SHP77 treated with DMSO at 0.1 percent for 48 hours (cell line): ENCODE measurements around the gene SLIT3.

Source experiments
- DNase-seq: peaks from one replicate; lab custom pipeline; 2025; lab: John Stamatoyannopoulos, UW

SLIT3 gene

DNA sequence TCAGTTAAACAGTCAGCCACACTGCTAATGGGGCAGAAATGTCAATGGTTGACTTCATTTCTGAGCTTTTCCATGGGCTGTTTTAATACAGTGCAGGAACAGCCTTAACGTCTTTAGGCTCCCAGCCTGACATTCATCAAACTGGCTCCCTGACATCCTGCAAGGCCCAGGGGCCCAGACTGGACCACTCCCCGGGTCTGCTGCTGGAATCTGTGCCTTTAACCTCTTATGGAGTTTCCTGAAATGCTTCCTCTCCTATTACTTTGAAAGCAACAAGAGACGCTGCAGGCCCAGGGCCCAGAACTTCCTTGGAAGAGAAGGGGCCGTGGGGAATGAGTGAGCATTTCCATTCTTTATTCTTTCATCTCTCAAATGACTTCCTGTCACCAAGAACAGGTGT is 504.9 kb downstream of the SLIT3 start:
- DNase-seq = no peak

DNA sequence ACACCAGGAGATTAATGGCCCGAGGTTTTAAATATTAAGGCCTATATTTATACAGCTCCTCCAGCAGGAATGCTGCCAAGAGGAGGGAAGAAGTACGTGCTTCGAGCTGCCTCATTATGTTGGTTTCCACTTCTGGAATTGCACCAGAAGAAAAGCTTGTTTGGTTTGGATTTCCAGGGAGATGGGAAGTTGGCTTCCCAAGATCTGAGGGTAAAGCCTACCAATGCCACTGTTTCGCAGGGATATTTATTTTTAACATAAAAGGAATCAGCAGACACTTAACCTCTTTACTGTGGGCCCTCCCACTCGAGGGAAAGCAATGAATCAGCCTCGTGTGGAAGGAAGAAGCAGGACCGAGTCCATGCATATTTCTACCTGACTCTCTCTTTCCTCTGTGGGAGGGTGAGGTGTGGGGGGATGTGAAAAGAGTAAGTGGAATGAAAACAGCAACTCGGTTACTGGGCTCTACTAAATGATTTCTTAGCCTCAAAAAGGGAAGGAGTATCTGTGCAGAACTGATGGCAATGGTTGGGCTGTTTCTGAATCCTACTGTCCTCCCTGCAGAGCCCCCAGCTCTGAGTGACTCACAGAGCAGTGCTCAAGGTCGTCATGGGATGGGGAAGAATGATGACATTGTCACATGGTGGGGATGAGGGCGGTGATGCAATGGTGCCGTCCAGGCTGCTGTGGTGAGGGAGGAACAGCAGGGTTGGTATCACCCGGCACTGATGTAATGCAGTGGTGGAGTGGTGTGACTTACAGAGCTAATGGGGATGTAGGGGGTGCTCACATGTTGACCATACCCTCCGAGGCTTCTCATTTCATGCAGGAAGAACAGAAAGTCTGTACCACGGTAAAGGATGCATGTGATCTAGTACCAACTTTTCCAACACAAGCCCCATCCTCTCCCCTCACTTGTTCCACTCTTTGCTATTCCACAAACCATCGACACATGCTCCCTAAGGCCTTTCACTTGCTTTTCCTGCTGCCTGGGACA is 506.8 kb downstream of the SLIT3 start:
- no peak for DNase-seq

DNA sequence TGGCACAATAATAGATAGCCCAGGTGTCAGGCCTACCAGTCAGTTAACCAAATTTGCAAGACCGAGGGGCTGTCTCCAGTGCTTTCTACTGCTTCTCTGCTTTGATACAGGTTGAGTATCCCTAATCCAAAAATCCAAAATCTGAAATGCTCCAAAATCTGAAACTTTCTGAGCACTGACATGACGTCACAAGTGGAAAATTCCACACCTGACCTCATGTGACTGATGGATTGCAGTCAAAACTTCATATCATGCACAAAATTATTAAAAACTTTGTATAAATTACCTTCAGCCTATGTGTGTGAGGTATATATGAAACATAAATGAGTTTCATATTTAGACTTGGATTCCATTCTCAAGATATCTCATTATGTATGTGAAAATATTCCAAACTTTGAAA is 508.3 kb downstream of the SLIT3 start:
- no peak for DNase-seq

DNA sequence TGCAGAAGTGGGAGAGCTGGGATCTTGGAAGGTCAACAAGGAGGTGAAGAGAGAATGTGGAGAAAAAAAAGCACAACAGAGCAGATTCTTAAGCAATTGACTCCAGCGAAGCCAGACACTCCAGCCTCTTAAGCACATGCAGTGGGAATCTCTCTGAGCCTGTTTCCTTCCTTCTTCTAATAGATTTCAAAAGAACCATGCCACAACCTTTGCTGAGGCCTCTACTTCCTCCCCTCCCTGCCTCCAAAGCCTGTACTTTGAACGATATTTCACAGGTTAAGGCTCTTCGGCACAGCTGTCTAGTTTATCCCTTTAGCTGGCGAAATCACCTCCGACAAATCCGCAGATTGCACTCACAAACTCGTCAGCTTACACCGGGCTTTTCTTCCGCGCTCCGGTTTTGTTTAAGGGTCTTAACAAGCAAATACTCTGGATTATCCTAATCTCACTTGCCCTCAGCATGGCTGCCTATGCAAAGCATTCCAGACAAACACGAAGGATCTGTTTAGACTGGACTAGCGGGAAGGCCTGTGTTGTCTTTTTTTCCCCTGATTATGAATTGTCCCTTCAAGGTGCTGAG is 510.2 kb downstream of the SLIT3 start:
- no peak for DNase-seq

DNA sequence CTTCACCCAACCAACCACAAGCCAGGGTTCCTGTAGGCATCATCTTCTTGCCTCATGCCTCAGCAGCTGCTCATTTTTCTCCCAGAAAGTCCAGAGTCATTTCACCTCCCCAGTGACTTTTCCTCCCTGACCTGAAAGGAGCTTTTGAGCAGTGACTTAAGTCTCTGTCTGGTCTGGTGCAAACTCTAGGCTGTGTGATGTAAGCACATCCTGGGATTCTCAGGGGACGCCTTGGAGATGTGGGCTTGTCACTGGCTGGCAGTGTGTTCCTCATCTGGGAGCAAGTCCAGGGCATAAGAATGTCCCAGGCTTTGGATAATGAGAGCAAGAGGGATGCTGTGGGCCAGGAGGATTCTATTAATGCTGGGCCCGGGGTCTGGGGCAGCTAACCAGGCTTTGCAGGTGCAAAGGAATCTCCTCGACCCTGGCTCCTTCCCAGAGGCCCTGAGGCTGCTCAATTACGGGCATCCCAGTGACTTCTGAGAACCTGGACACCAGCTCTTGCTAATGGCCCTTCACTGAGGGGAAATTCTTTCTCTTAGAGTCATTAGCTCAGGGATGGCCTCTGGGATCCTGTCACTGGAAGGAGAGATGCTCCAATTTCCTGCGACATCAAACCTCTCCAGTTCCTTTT is 510.8 kb downstream of the SLIT3 start:
- DNase-seq = no peak

DNA sequence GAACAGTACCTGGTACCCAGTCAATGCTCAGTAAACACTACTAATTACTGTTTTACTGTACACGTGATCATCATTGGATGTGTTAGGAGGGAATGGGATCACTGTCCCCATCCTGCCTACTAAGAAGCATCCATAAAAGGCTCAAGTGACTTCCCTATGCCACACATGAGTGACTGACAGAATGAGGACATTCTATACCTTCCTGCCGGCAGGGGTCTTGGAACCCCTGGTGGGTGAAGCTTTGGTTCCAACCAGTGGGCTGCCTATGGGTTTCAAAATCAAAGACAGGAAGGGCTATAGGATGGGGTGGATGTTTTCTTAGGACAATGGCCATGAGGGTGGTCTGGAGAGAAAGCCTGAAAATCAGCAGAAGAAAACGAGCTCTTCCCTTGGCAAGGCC is 512.2 kb downstream of the SLIT3 start:
- DNase-seq = no peak

DNA sequence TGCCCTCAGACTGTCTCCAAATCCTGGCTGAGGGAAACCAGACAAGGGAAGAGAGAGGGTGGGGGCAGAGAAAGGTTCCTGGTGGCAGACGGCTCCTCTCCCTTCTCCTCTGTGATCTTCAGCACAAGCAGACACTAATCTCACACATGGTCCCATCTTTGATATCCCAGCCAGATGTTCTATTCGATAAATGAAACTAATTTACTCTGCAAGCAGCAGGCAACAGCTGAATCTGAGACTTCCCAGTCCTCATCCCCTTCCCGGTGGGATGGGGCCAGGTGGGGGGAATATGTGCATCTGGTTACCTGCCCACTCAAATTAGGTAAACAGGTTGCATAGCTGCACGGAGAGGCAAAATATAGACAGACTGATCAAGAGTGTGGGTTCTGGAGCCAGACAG is 512.8 kb downstream of the SLIT3 start:
- no peak for DNase-seq

DNA sequence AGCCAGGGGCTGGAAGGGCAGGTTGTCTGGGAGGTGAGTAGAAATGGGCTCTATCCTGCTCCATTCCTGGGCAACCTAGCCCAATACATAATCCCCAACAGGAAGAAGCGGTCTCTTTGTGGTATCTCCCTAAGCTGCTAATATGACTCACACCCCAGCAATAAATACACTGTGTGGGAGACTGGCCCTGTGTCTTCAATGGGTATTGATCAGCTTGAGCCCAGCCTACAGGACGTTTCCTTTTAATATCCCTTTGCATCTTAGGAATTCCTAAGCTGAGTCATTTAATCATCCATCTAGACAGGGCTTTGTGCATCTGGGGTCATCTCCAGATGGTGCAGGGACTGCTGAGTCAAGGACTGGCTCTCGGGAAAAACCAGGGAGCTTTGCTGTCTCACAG is 514.8 kb downstream of the SLIT3 start:
- no peak for DNase-seq

DNA sequence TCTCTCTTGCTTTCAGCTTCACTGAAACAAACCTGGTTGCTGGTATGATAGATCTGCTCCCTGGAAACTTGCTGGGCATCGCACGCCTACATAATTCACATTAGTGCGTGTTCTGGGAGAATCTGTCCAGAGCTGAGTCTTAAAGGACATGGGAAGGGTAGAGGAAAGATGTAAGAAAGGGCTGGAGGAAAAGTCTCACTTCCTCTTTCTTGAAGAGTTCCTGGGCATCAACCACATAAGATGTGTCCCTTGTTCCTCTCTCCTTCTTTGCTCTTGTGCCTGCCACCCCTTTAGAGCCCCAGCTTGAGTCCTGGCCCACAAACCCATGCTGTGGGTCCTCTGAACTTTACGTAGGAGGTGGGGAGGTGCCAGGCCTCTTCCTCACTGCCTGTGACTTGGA is 516.5 kb downstream of the SLIT3 start:
- no peak for DNase-seq

DNA sequence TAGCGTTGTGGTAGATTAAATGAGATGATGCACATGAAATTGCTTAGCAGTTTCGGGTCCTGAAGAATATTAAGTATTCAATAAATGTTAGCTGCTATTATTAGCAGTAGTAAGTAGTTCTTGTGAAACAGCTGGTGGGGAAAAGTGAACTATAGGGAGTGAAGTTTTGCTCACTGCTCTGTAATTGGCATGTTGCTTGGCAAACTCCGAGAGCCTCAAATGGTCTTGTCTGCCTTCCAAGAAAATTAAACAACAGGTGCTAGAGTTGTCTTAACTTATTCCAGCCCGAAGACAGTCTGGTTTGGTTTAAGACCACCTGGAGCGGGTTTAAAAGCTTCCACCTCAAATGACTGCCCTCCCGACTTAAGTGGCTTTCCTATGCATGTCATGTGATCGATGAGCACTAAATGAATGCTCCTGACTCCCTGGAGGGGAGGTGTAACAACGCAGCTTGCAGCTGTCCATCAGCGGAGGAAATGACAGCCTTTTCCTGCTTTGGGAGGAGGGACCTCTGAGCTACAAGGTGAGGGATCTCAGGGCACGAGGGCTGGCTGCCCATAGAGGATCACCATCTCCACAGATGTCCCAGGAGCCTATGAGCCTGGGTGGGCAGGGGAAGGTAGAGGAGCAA is 518.9 kb downstream of the SLIT3 start:
- DNase-seq = no peak

DNA sequence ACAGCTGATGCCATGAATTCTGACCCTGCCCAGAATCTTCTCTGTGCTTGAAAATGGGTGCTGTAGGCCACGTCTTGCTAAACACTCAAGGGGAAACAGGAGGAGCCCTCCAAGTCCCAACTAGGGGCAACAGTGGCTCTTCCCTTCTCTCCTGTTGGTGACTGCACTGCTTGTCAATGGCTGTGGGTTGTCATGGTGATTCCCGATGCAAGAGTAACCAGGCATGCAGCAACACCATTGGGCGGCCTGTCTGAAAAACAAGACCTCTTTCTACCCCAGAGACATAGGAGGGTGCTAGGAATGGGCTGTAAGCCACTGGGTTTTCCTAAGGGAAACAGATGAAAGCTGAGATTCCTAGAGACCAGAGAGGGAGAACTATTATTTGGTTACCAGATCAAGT is 520.1 kb downstream of the SLIT3 start:
- DNase-seq = no peak

DNA sequence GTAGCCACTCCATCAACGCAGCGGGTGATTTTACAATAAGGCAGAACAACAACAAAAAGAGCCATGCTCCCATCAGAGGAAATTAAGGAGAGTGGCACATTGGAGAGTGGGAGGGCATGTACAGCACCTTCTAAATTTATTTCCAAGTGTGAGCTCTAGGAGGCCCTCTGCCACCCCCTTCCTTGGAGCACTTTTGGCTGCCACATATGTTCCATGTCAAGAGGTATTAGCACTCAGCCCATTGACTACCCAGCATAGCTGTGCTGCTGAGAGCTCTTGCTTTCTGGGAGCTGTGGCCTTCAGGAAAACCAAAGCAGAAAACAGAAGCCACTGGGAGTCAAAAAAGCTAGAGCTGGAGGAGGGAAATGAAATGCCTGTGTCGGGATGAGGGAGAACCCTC is 521.6 kb downstream of the SLIT3 start:
- DNase-seq = no peak

DNA sequence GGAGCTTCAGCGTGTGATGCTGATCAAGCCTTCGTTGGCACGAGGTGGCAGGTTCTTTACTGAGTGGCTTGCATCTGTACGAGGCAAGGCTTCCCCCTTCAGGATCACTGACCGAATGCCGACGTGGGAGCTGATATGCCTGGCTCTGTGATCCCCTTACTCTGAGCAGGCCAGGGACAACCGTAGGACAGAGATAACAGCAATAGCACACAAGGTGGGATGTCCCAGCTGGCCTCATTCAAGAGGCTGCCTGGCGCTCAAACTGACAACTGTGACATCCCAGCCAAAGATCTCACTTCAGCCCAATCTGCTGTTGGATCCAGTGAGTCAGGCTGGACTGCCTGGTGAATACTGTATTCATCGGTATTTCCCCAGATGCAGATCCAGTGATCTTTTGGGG is 522.4 kb downstream of the SLIT3 start:
- DNase-seq = no peak

DNA sequence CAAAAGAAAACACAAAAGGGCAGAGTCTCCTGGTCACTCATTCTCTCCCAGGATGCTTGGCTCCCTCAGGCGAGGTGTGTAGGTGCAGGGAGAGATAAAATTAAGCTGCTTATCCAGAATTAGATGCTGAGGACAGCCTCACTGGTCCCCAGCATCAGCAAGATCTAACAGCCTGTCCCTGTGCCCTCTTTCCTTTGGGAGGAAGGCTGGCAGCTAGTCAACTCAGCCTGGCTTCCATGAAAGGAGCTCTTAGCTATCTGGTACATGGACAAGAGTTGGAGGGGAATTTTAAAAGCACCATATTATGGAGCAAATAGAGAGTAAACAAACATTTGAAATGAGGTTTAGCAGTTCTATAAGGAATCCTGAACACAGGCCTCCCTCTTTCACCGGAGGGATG is 523.3 kb downstream of the SLIT3 start:
- DNase-seq = no peak

DNA sequence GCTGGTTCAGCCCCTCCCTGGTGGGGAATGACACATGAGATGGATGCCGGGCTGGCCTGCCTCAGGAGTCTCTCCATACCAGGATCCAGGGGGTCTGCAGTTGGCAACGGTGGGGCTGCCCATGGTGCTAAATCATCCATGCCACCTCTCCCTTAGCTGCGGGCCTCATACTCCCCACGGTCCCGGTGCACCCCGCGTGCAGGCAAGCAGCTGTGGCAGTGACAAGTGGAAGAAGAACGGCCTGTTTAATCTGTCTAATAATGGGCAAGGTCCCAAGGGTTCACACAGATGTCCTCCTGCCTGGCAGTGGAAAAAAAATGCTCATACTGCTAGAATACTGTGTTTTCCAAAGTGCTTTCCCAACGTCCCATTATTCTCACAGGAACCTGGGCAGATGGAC is 524.9 kb downstream of the SLIT3 start:
- no peak for DNase-seq

DNA sequence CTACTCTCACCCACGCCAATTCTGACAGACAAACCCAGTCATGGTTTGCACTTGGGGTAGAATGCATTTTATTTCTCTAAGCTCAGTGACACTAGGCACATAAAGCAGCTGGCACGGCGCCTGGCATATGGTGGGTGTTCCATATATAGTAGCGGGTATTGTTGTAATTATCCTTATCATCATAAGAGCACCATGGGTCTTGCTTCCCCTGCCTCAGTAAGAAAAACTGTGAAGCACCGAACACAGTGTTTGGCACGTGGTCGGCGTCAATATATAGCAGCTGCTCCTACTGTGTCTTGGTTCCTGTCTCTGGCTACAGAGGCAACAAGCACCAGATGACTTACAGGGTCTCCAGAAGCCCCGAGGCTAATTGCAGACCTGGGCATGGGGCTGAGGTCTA is 527.7 kb downstream of the SLIT3 start:
- DNase-seq = no peak

DNA sequence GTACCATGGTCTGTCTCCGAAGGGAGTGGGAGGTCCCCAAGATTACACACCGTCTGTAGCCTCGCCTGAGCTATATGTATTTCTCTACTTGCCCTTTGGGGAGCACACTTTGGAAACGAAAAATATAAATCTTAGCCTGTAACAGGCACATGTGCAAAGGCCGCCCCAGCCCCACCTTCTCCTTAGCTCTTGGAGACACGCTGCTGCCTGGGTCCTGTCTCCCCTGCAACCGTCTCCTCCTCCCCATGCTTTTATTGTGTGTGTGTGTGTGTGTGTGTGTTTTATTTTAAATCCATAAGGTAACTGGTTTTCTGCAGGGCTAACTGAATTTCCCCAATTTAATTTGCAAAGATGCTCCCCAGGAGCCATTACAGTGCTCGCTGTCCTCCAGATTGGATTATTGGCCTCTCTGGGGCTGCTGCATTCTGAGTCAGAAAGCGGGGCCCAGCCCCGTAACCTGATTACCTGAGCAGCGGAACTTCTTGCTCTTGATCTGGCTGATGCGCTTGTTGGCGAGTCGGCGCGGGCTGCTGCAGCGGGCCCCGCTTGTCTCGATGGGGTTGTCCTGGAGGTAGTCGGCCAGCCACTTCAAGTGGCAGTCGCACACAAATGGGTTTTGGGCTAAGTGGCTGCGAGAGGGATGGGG is 528.5 kb downstream of the SLIT3 start:
- no peak for DNase-seq

DNA sequence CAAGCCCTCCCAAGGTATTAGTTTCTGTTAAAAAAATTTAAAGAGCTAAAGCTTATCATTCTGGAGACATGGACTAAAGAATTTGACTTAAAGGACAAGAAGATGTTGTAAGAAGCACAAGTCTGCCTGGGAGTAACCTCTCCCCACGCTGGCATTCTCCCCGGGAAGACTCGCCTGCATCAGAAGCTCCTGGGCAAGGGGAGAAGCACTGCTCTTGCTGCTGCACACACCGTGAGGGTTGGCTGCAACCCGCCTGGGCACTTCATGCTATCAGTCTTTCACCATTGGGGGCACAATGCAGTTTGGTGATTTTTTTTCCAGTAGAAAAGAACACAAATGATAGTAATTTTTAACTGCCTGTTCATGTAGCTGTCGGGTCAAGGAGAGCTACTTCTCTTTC is 529.3 kb downstream of the SLIT3 start:
- DNase-seq = no peak

DNA sequence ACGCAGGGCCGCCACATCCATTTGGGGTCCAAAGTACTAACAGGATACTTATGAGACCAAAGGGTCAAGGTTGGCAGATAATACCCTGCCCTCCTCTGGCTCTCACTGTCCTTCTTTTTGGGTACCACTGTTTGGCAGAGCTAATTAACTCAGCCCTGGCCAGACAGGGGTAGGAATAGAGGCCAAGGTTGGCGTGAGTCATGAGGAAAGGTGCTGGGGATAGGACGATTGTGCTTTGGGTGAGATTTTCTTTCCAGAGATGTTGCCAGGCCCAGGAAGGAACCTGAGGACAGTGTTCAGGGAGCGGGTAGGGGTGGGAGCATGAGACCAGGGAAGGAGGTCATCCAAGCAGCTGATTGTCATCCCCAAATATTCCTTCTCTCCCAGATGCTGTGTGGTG is 529.9 kb downstream of the SLIT3 start:
- DNase-seq = no peak

DNA sequence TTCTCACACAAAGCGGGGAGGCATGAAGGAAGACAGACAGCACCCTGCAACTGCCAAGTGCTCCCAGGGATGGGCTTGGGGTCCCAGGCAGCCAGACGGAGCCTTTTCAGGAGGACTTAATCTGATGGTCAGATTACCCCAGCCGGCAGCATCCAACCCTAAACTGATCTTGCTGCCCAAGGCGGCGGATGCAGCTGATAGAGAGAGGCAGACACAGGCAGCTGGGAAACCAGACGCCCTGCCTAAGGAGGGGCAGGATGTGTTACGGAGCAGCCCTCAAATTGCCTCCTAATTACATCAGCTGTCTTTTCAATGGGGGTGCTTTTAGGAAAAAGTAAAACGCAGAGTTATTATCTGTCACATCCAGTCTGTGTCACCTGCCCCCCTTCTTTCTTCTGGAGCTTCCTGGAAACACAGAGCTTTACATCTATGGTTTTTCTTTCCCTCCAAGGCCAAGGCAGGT is 530.9 kb downstream of the SLIT3 start:
- no peak for DNase-seq

DNA sequence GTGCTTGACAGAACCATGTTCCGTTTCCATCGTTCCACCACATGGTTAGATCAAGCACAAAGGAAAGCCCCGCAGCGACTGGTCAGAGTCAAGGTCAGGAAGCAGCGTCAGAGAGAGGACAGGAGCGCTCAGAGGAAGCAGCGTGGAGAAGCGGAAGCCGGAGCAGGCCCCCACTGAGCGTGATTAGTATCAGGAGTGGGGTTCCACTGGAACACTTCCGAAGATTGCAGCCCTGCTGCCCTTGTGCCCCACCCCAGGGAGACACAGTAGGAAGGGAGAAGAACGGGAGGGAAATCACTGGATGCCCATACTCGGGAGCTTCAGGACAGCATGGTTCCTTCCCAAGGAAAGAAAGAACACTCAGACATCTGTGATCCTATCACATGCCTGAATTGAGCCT is 532.8 kb downstream of the SLIT3 start:
- no peak for DNase-seq

DNA sequence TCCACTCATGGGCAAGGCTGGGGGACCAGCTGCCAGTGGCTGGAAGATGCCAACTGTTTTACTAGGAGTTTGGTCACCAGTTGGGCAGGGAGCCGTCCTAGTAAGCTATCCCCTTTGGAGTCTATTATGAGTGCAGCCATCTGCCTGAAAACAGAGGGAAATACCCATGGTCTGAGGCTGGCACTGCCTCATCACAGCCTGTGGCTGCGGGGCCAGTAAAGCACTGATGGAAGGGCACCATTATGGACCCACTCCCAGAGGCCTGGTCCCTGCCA is 534.6 kb downstream of the SLIT3 start:
- no peak for DNase-seq
